Stimulated activated naive CD8-positive, alpha-beta T cell treated with anti-CD3 and anti-CD28 coated beads, Interleukin-15, amount 100 ng/mL, for 72 hours (primary cell): ENCODE measurements around the gene ATP5PF.
"Not testable (repeated sequence)": the region's sequence is repeated elsewhere in the genome, so short reads cannot be mapped to it uniquely, and the experiment has no call there.

Experiments used
- ATAC-seq: fragments of 150-1000 bp; cut with Tn5 transposase; 2 replicates; pipeline ENCODE4 v1.10.0; 2021; ENCODE audit warnings: mild to moderate bottlenecking, moderate library complexity
- DNase-seq, 2 donors: peaks; one replicate each; pipeline ENCODE4 v3.0.0; 2021 to 2022
- H3K27ac Mint-ChIP-seq, 2 donors: one replicate each; pipeline ENCODE4 v1.8.0; 2022; ENCODE audit warnings: mild to moderate bottlenecking in 2 of 2, mixed read lengths in 2 of 2, moderate library complexity in 2 of 2
- H3K27me3 Mint-ChIP-seq: one replicate; pipeline ENCODE4 v1.8.0; 2022; ENCODE audit warnings: mixed read lengths
- H3K4me1 Mint-ChIP-seq: one replicate; pipeline ENCODE4 v1.8.0; 2022; ENCODE audit warnings: mild to moderate bottlenecking, mixed read lengths
- H3K4me3 Mint-ChIP-seq, 2 donors: one replicate each; pipeline ENCODE4 v1.8.0; 2022; ENCODE audit warnings: mild to moderate bottlenecking in 2 of 2, mixed read lengths in 2 of 2, moderate library complexity in 1 of 2
- H3K9me3 Mint-ChIP-seq, 2 donors: one replicate each; pipeline ENCODE4 v1.8.0; 2022; ENCODE audit warnings: mixed read lengths in 2 of 2

Gene ATP5PF

DNA sequence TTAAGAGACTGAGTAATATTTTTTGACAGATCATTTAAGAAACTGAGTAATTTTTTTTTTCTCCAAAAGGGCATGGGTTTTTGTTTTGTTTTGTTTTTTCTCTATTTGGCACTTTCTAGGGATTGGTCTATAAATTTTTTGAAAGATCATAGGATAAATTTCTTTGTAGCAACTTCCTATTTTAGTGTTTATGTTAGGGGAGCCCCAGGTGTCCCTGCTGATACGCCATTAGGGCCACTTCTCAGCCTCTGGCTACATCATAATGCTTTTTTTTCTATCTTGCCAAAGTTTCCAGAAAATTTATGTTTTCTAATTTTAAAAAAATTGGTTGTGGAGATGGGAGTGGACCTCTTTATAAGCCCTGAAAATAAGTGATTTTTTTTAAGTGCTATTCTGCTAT, 2.7 kb upstream of the ATP5PF start:
- ATAC-seq (no peak), DNase-seq (no peak)
- peak overlapping the region in 1 of 2 donors; percentile 100 for H3K4me3 Mint-ChIP-seq
- no peaks in the 10 kb centered on the region for H3K27me3 Mint-ChIP-seq
- H3K4me1 Mint-ChIP-seq = peaks cover 57% of the 10 kb centered on the region
- no peaks in the 10 kb centered on the region for H3K9me3 Mint-ChIP-seq
- no peak overlapping the region for H3K27ac Mint-ChIP-seq

DNA sequence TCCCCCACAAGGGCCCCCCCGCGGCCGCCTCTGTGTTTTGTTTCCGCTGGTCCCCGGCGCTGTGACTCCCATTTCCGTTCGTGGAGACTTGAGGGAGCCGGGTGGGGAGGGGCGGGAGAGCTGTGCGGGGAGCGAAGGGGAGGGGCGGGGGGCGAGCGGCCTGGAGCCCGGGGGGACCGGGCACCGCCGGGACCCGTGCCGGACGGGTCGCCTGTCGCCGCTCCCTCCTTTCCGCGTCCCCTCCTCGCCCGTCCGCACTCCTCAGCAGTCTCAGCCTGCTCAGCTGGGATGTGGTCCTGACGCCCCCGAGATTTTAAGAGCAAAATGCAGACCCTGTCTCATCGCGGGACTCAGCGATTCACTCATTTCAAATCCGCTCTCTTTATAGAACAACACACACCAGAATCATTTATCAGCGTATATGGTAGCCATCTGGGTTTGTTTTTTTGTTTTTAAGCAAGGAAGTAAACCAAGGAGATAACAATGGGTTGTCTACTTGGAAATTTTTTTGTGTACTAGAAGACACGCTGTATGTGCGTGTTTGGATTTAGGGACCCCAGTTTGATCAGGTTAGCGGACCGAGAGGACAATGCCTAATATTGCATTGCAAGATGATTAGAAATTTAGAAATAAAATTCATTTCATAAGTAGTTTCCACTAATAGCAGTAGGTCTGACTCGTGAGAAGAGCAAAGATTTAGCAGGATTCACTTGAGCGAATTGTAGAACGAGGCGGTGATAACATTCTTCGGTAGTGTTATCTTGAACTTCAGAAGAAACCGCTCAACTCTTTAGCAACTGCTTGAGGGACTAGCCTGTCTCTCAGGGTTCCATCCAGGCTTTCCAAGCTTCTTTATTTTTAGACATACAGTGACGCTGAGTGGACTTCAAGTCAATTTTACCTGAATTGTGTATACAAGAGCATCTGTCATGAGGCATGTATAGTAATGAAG, 1.2 kb upstream of the ATP5PF start:
- H3K4me3 Mint-ChIP-seq = peak overlapping the region; percentile 99 to 100
- no peak for DNase-seq

DNA sequence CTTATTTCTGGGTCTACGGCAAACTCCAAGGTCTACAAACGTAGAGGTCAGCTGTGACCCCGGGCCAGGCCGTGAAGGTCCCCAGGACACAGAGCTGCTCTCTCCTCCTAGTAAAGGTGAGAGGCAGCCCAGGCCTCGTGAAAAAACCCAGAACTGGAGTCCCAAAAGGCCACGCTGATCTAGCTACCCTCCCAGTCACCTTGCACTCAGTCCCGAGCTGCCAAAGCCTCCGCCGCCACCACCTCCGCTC, 125 bp downstream of the ATP5PF start:
- H3K27me3 Mint-ChIP-seq = no peaks in the 10 kb centered on the region
- H3K4me3 Mint-ChIP-seq = peak overlapping the region; percentile 99 to 100
- H3K27ac Mint-ChIP-seq = peak overlapping the region; percentile 100
- DNase-seq (no peak), ATAC-seq (no peak)
- H3K9me3 Mint-ChIP-seq = no peaks in the 10 kb centered on the region
- peaks cover 51% of the 10 kb centered on the region for H3K4me1 Mint-ChIP-seq

More for the DNA sequence above, 1.2 kb upstream of the ATP5PF start:
- Mint-ChIP-seq H3K27ac (peak overlapping the region; percentile 100), H3K9me3 (no peaks in the 10 kb centered on the region), H3K27me3 (no peaks in the 10 kb centered on the region), H3K4me1 (peaks cover 56% of the 10 kb centered on the region)
- peak; percentile 12 for ATAC-seq

DNA sequence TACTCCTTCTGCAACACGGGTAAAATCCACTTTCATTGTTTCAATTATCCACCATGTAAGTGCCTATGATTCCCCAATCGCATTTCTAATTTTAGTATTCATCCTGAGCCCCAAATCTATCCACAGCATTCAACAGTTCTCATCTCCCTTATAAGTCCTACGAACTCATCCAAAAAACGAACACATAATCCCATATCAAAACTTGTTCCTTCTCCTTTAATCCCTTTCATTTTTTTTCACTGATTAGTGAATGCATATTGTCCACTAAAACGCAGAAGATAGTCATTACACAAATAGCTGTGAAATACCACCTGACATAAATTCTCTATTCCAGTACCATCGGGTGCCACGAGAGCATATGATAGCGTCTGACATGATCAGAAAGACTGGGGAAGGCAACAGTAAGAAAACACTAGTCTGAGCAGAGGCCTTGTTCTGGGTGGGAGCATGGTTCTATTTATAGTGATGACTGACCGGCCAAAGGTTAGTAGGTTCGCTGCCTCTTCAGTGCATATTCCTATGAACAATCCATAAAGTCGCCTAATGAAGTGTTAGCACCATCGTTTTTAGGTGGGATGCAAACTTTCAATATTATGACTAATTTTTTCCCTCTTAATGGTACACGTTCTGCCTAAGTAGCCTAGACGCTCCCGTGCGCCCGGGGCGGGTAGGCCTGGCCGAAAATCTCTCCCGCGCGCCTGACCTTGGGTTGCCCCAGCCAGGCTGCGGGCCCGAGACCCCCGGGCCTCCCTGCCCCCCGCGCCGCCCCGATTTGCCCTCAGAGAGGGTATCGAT, 648 bp downstream of the ATP5PF start:
- ATAC-seq (peak; percentile 15), DNase-seq (peak in 1 of 2 donors; percentile 29)
- Mint-ChIP-seq H3K9me3 (no peaks in the 10 kb centered on the region), H3K27ac (peak overlapping the region; percentile 100), H3K27me3 (no peaks in the 10 kb centered on the region), H3K4me3 (peak overlapping the region; percentile 99 to 100), H3K4me1 (peaks cover 47% of the 10 kb centered on the region)

- DNase-seq = no peak
- peaks cover 32% of the 10 kb centered on the region for H3K4me1 Mint-ChIP-seq
- peak overlapping the region; percentile 19 to 44 for H3K4me3 Mint-ChIP-seq
- H3K27ac Mint-ChIP-seq = peak overlapping the region in 1 of 2 donors; percentile 55
- H3K27me3 Mint-ChIP-seq = no peaks in the 10 kb centered on the region
- ATAC-seq = no peak
- no peaks in the 10 kb centered on the region for H3K9me3 Mint-ChIP-seq
Observed at GRCh38 chr21:25732091-25732760, 2.5 kb downstream of the ATP5PF start.

GRCh38 chr21:25722631-25723030, 12.1 kb downstream of the ATP5PF start:
- no peaks in the 10 kb centered on the region for H3K9me3 Mint-ChIP-seq
- no peaks in the 10 kb centered on the region for H3K4me1 Mint-ChIP-seq
- ATAC-seq = no peak
- no peak overlapping the region for H3K4me3 Mint-ChIP-seq
- no peaks in the 10 kb centered on the region for H3K27me3 Mint-ChIP-seq
- DNase-seq = no peak
- peak overlapping the region in 1 of 2 donors; percentile 1 for H3K27ac Mint-ChIP-seq

- Mint-ChIP-seq H3K27me3 (no peaks in the 10 kb centered on the region), H3K27ac (no peak overlapping the region), H3K9me3 (no peaks in the 10 kb centered on the region), H3K4me3 (no peak overlapping the region), H3K4me1 (no peaks in the 10 kb centered on the region)
- ATAC-seq = no peak
- no peak for DNase-seq
Observed at GRCh38 chr21:25721987-25722386, 12.7 kb downstream of the ATP5PF start.

- DNase-seq (no peak), ATAC-seq (no peak)
- Mint-ChIP-seq H3K27me3 (no peaks in the 10 kb centered on the region), H3K27ac (no peak overlapping the region), H3K4me3 (no peak overlapping the region), H3K9me3 (no peaks in the 10 kb centered on the region), H3K4me1 (no peaks in the 10 kb centered on the region)
Observed at GRCh38 chr21:25717491-25718147, 17.1 kb downstream of the ATP5PF start.

DNA sequence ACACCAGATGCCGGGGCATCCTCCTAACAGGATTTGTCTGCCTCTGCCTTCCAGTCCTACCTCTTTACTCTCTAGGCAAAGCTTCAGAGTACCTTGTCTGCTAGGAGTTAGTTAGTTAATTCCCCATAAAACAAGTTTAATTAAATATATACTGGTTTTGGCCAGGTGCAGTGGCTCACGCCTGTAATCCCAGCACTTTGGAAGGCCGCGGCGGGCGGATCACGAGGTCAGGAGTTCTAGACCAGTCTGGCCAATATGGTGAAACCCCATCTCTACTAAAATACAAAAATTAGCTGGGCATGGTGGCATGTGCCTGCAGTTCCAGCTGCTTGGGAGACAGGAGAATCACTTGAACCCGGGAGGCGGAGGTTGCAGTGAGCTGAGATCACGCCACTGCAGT, 20.6 kb downstream of the ATP5PF start:
- H3K27ac Mint-ChIP-seq = not testable (repeated sequence)

DNA sequence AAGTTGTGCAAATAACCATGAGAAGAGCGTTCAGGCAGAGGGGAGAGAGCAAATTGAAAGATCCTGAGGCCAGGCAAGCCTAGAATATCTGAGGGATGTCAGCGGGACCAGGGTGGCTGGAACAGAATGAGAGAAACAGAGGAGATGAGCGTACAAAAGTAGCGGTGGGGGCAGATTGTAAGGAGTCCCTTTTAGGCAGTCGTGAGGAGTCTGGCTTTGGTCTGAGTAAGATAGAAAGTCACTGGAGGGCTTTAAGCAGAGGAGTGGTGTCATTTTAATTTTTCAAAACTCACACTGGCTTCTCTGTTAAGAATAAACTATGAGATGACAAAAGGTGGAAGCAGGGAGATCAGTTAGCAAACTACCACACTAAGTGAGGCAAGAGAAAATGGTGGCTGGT, 24.2 kb downstream of the ATP5PF start:
- Mint-ChIP-seq H3K9me3 (no peaks in the 10 kb centered on the region), H3K4me1 (no peaks in the 10 kb centered on the region), H3K4me3 (no peak overlapping the region), H3K27ac (no peak overlapping the region), H3K27me3 (no peaks in the 10 kb centered on the region)
- ATAC-seq (no peak), DNase-seq (no peak)

More for the DNA sequence above, 20.6 kb downstream of the ATP5PF start:
- not testable (repeated sequence) for H3K27me3 Mint-ChIP-seq, H3K4me1 Mint-ChIP-seq, H3K4me3 Mint-ChIP-seq, ATAC-seq, H3K9me3 Mint-ChIP-seq, DNase-seq

GRCh38 chr21:25709684-25710265, 24.9 kb downstream of the ATP5PF start:
- Mint-ChIP-seq H3K4me1 (no peaks in the 10 kb centered on the region), H3K27me3 (no peaks in the 10 kb centered on the region)
- ATAC-seq = no peak

DNA sequence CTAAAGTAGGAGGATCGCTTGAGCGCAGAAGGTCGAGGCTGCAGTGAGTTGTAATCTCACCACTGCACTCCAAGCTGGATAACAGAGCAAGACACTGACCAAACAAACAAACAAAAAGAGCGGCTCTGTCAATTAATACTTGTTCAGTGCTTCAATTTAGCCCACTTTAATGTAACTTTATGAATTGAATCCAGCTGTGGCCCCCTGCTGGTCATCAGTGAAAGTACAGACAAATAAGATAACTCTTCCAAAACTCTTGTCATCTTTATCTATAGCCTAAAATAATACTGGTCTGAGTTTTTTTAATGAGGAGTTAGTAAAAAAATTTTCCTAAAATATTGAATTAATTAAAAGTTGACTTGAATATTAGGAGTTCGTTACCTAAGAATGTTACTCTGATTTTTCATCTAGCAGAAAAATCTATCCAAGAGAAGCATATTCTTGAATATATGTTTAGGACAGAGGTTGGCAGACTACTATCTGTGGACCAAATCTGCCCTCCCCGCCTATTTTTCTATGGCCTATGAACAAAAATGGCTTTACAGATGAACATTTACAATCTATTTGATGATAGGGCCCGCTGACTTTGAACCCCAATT, 26.1 kb downstream of the ATP5PF start:
- H3K27ac Mint-ChIP-seq = no peak overlapping the region
- ATAC-seq (no peak), DNase-seq (peak; percentile 19 to 23)
- no peaks in the 10 kb centered on the region for H3K4me1 Mint-ChIP-seq
- H3K4me3 Mint-ChIP-seq = no peak overlapping the region
- no peaks in the 10 kb centered on the region for H3K27me3 Mint-ChIP-seq
- no peaks in the 10 kb centered on the region for H3K9me3 Mint-ChIP-seq

More at GRCh38 chr21:25709684-25710265, 24.9 kb downstream of the ATP5PF start:
- no peak overlapping the region for H3K27ac Mint-ChIP-seq
- no peak overlapping the region for H3K4me3 Mint-ChIP-seq
- no peaks in the 10 kb centered on the region for H3K9me3 Mint-ChIP-seq
- DNase-seq = no peak

DNA sequence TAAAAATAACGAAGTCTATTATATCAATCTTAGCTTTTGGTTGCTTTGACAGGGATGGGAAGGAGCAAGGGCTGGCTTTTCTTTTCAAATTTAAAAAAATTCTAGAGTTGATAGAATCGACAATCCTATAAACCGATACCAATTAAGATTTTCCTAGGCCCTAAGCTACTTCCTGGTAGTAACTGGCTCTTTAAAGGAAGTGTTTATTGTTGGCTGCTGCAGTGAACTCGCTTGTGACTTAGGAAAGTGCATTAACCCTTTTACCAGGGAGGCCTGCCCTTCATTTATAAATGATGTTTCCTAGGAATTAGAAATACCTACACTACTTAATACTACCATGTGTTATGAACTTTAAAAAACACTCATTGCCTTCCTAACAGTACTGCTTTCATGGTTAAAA, 33.2 kb downstream of the ATP5PF start:
- Mint-ChIP-seq H3K27ac (no peak overlapping the region), H3K9me3 (no peaks in the 10 kb centered on the region), H3K27me3 (no peaks in the 10 kb centered on the region), H3K4me3 (no peak overlapping the region), H3K4me1 (no peaks in the 10 kb centered on the region)
- no peak for ATAC-seq
- no peak for DNase-seq

DNA sequence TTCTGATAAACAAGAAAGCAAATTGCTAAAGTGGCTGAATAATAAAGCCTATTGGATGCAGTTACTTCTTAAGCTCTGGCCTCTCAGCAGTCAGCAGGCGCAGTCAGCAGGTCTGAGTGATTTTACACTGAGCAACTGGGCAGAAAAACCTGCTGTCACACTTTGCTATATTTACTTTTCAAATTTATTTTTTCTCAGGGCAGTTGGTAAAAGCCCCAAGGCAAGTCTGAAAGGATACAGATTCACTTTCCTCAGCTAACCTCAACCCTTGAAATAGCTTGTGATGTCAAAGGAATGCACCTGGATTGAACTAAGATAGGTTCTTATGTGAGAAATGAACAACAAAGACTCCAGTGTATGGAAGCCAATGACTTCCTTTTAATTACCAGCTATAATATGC, 34.0 kb downstream of the ATP5PF start:
- Mint-ChIP-seq H3K9me3 (no peaks in the 10 kb centered on the region), H3K4me3 (no peak overlapping the region), H3K4me1 (no peaks in the 10 kb centered on the region), H3K27ac (no peak overlapping the region), H3K27me3 (no peaks in the 10 kb centered on the region)
- no peak for ATAC-seq
- DNase-seq = no peak

GRCh38 chr21:25695461-25695860, 39.2 kb downstream of the ATP5PF start:
- H3K4me1 Mint-ChIP-seq, H3K4me3 Mint-ChIP-seq, H3K27ac Mint-ChIP-seq, DNase-seq, H3K9me3 Mint-ChIP-seq, H3K27me3 Mint-ChIP-seq: not testable (repeated sequence)
- ATAC-seq = peak; percentile 40
